Uterus (tissue), 4 donors: ENCODE results near the gene RAB3GAP1. TPM values are rescaled to one million over a fixed set of nuclear protein-coding genes. Genes with fewer than 3 reads are reported as not detected.

Source experiments
- DNase-seq, 2 donors: peaks; one replicate each; pipeline ENCODE4 v3.0.0-alpha.2; 2019 to 2020
- H3K27ac ChIP-seq, 2 donors: fragments of 200-600 bp; sonication (generic); 1 replicate in 1 of 2; 2 replicates in 1 of 2; pipeline ENCODE4 v1.5.1; 2016 to 2018
- H3K27me3 ChIP-seq, 2 donors: fragments of 200-600 bp; sonication (generic); one replicate each; pipeline ENCODE4 v1.5.1; 2018 to 2019; ENCODE audit warnings: control low read depth in 1 of 2
- H3K36me3 ChIP-seq, 2 donors: fragments of 200-600 bp; sonication (generic); one replicate each; pipeline ENCODE4 v1.5.1; 2019; ENCODE audit warnings: control low read depth in 1 of 2
- H3K4me1 ChIP-seq, 2 donors: fragments of 200-600 bp; sonication (generic); one replicate each; pipeline ENCODE4 v1.5.1; 2018 to 2019; ENCODE audit warnings: control low read depth in 1 of 2
- H3K4me3 ChIP-seq, 2 donors: fragments of 200-600 bp; sonication (generic); 1 replicate in 1 of 2; 2 replicates in 1 of 2; pipeline ENCODE4 v1.5.1; 2018 to 2019; ENCODE audit warnings: mild to moderate bottlenecking in 1 of 2
- H3K9me3 ChIP-seq, 2 donors: fragments of 200-600 bp; sonication (generic); one replicate each; pipeline ENCODE4 v1.5.1; 2019; ENCODE audit warnings: control low read depth in 1 of 2
- CTCF ChIP-seq, 4 experiments: fragments of 200-600 bp in 2 of 4; fragments of 450-650 bp in 2 of 4; sonication (generic) in 2 of 4; IDR thresholded peaks; one replicate each; pipeline ENCODE4 v1.5.1; 2016 to 2019; ENCODE audit warnings: antibody characterized with exemption in 4 of 4, mild to moderate bottlenecking in 2 of 4, moderate library complexity in 1 of 4
- POLR2A ChIP-seq, 2 donors: fragments of 450-650 bp; IDR thresholded peaks; one replicate each; pipeline ENCODE4 v1.6.1; 2016; ENCODE audit warnings: antibody characterized with exemption in 2 of 2, mild to moderate bottlenecking in 1 of 2, moderate library complexity in 1 of 2
- intact Hi-C: fragments of 100-400 bp; cut with DNase I; formaldehyde crosslinking; loops from one replicate; pipeline ENCODE4 v1.15.1; 2023; ENCODE audit warnings: low total_unique reads
- total RNA-seq, 4 donors: library from RNA; depleted of rRNA in 3 of 4; stranded (reverse); fragments of >200 nt in 3 of 4; gene quantifications; one replicate each; pipeline versions ENCODE4 v1.1.0 to v1.2.4, GENCODE V29; 2014 to 2023
- donor health status: DM: yes; HTN: yes; CAD: no.

The RAB3GAP1 gene
- total RNA-seq, 4 donors from 2014 or later = 15.6 to 105 (median 47.8) TPM

GRCh38 chr2:135168204-135168856 lies 116.2 kb downstream of the RAB3GAP1 start:
- DNase-seq = no peak
- Histone ChIP-seq H3K36me3 (no peaks in the 10 kb centered on the region), H3K4me1 (no peaks in the 10 kb centered on the region), H3K27ac (no peak overlapping the region), H3K9me3 (no peaks in the 10 kb centered on the region), H3K27me3 (no peaks in the 10 kb centered on the region), H3K4me3 (no peak overlapping the region)
- intact Hi-C loops = no loop called here
- TF ChIP-seq POLR2A (IDR thresholded peaks at IDR 0.05) = no peak
- TF ChIP-seq CTCF (IDR thresholded peaks at IDR 0.05) = no peak

- DNase-seq = no peak
- TF ChIP-seq CTCF (IDR thresholded peaks at IDR 0.05) (no peak), POLR2A (IDR thresholded peaks at IDR 0.05) (no peak)
- Histone ChIP-seq H3K27me3 (no peaks in the 10 kb centered on the region), H3K27ac (no peak overlapping the region), H3K9me3 (no peaks in the 10 kb centered on the region), H3K4me3 (no peak overlapping the region), H3K4me1 (no peaks in the 10 kb centered on the region), H3K36me3 (no peaks in the 10 kb centered on the region)
- intact Hi-C loops = no loop called here
Observed at GRCh38 chr2:135169900-135170753, 118.0 kb downstream of the RAB3GAP1 start.

- Histone ChIP-seq H3K36me3 (no peaks in the 10 kb centered on the region), H3K4me1 (no peaks in the 10 kb centered on the region), H3K9me3 (no peaks in the 10 kb centered on the region), H3K4me3 (no peak overlapping the region), H3K27me3 (no peaks in the 10 kb centered on the region), H3K27ac (no peak overlapping the region)
- no peak for TF ChIP-seq POLR2A (IDR thresholded peaks at IDR 0.05)
- no peak for TF ChIP-seq CTCF (IDR thresholded peaks at IDR 0.05)
- no peak for DNase-seq
- intact Hi-C loops = no loop called here
Observed at GRCh38 chr2:135174049-135174809, 122.1 kb downstream of the RAB3GAP1 start.

GRCh38 chr2:135174810-135175093 lies 122.7 kb downstream of the RAB3GAP1 start:
- no peak for DNase-seq
- intact Hi-C loops = no loop called here
- H3K27ac ChIP-seq = no peak overlapping the region
- TF ChIP-seq POLR2A (IDR thresholded peaks at IDR 0.05) = no peak
- no peak for TF ChIP-seq CTCF (IDR thresholded peaks at IDR 0.05)
- no peaks in the 10 kb centered on the region for H3K4me1 ChIP-seq
- no peaks in the 10 kb centered on the region for H3K27me3 ChIP-seq
- H3K36me3 ChIP-seq = no peaks in the 10 kb centered on the region
- H3K9me3 ChIP-seq = no peaks in the 10 kb centered on the region
- H3K4me3 ChIP-seq = no peak overlapping the region

GRCh38 chr2:135175177-135175576 lies 123.1 kb downstream of the RAB3GAP1 start:
- Histone ChIP-seq H3K27ac (no peak overlapping the region), H3K27me3 (no peaks in the 10 kb centered on the region), H3K9me3 (no peaks in the 10 kb centered on the region), H3K4me1 (no peaks in the 10 kb centered on the region), H3K36me3 (no peaks in the 10 kb centered on the region), H3K4me3 (no peak overlapping the region)
- no peak for TF ChIP-seq CTCF (IDR thresholded peaks at IDR 0.05)
- no peak for DNase-seq
- intact Hi-C loops = no loop called here
